Naive thymus-derived CD4-positive, alpha-beta T cell (primary cell): ENCODE data around the gene LDAH. TPM values are rescaled to one million over a fixed set of nuclear protein-coding genes. Genes with fewer than 3 reads are reported as not detected.

Source experiments
- ATAC-seq: fragments of 150-1000 bp; cut with Tn5 transposase; 2 replicates; pipeline ENCODE4 v1.10.0; 2021; ENCODE audit warnings: mild to moderate bottlenecking, moderate library complexity
- CTCF ChIA-PET: fragments of 350-600 bp; sonication (Branson Sonifier 250); formaldehyde crosslinking; loops from one replicate; lab custom pipeline; 2021; ENCODE audit warnings: antibody characterized with exemption; lab: Charles Lee
- POLR2A ChIA-PET: fragments of 350-600 bp; sonication (Branson Sonifier 250); formaldehyde crosslinking; loops from one replicate; lab custom pipeline; 2021; ENCODE audit warnings: antibody characterized with exemption, inconsistent platforms; lab: Charles Lee
- DNase-seq, 9 donors: peaks; one replicate each; pipeline versions ENCODE4 v3.0.0 to v3.0.0-alpha.2; 2020 to 2022; ENCODE audit warnings: mixed read lengths in 1 of 9
- H3K27ac ChIP-seq: one replicate; pipeline ENCODE4 v1.7.0; 2013; ENCODE audit warnings: mild to moderate bottlenecking, low read depth, low read length, moderate library complexity
- H3K27me3 ChIP-seq, 2 donors: one replicate each; pipeline ENCODE4 v1.7.0; 2013; ENCODE audit warnings: low read length in 2 of 2, mild to moderate bottlenecking in 2 of 2, moderate library complexity in 2 of 2; ENCODE audit not compliant: control insufficient read depth in 2 of 2, insufficient read depth in 2 of 2
- H3K36me3 ChIP-seq, 3 experiments: 1 replicate in 2 of 3; 2 replicates in 1 of 3; pipeline ENCODE4 v1.7.0; 2013; ENCODE audit warnings: low read length in 3 of 3, mild to moderate bottlenecking in 3 of 3, moderate library complexity in 1 of 3; ENCODE audit not compliant: insufficient read depth in 3 of 3, control insufficient read depth in 2 of 3
- H3K4me1 ChIP-seq, 2 donors: one replicate each; pipeline ENCODE4 v1.7.0; 2013; ENCODE audit warnings: low read length in 2 of 2, mild to moderate bottlenecking in 2 of 2, moderate library complexity in 1 of 2; ENCODE audit not compliant: control insufficient read depth in 2 of 2, insufficient read depth in 2 of 2
- H3K4me3 ChIP-seq: 2 replicates; pipeline ENCODE4 v1.7.0; 2013; ENCODE audit warnings: mild to moderate bottlenecking, low read length
- H3K9me3 ChIP-seq, 3 experiments: 1 replicate in 2 of 3; 2 replicates in 1 of 3; pipeline ENCODE4 v1.7.0; 2013; ENCODE audit warnings: low read length in 3 of 3; ENCODE audit not compliant: control insufficient read depth in 2 of 3
- H3K27ac Mint-ChIP-seq, 9 donors: one replicate each; pipeline ENCODE4 v1.8.0; 2020 to 2022; ENCODE audit warnings: mixed read lengths in 9 of 9, mild to moderate bottlenecking in 8 of 9, moderate library complexity in 5 of 9, inconsistent platforms in 2 of 9
- H3K27me3 Mint-ChIP-seq, 5 donors: one replicate each; pipeline ENCODE4 v1.8.0; 2021 to 2022; ENCODE audit warnings: mixed read lengths in 5 of 5, mild to moderate bottlenecking in 1 of 5
- H3K36me3 Mint-ChIP-seq, 5 donors: one replicate each; pipeline ENCODE4 v1.8.0; 2020 to 2022; ENCODE audit warnings: mixed read lengths in 5 of 5, mild to moderate bottlenecking in 3 of 5, inconsistent platforms in 1 of 5
- H3K4me1 Mint-ChIP-seq, 7 donors: one replicate each; pipeline ENCODE4 v1.8.0; 2020 to 2022; ENCODE audit warnings: mixed read lengths in 7 of 7, mild to moderate bottlenecking in 3 of 7, inconsistent platforms in 1 of 7
- H3K4me3 Mint-ChIP-seq, 10 donors: one replicate each; pipeline ENCODE4 v1.8.0; 2020 to 2022; ENCODE audit warnings: mild to moderate bottlenecking in 10 of 10, mixed read lengths in 10 of 10, moderate library complexity in 6 of 10, inconsistent platforms in 2 of 10
- H3K9me3 Mint-ChIP-seq, 11 donors: one replicate each; pipeline ENCODE4 v1.8.0; 2020 to 2022; ENCODE audit warnings: mixed read lengths in 11 of 11, mild to moderate bottlenecking in 4 of 11, inconsistent platforms in 1 of 11, moderate library complexity in 1 of 11
- intact Hi-C, 2 donors: fragments of 100-400 bp; cut with micrococcal nuclease; formaldehyde crosslinking; loops; one replicate each; pipeline ENCODE4 v1.15.1; 2023
- polyA plus RNA-seq, 2 donors: library from polyadenylated mRNA; unstranded; fragments of 300-500 nt; fragmentation: Illumina TruSeq; gene quantifications; one replicate each; pipeline ENCODE4 v1.2.3, GENCODE V29; 2021
- total RNA-seq, 6 experiments: library from RNA in 5 of 6; stranded (reverse) in 5 of 6; gene quantifications; 1 replicate in 5 of 6; 2 replicates in 1 of 6; pipeline ENCODE4 v1.2.3 and lab custom pipeline; 2021 to 2026

The LDAH gene
- total and polyA plus RNA-seq, 7 experiments from 2014 or later: 8.6 to 29.8 (median 15.8) TPM

DNA sequence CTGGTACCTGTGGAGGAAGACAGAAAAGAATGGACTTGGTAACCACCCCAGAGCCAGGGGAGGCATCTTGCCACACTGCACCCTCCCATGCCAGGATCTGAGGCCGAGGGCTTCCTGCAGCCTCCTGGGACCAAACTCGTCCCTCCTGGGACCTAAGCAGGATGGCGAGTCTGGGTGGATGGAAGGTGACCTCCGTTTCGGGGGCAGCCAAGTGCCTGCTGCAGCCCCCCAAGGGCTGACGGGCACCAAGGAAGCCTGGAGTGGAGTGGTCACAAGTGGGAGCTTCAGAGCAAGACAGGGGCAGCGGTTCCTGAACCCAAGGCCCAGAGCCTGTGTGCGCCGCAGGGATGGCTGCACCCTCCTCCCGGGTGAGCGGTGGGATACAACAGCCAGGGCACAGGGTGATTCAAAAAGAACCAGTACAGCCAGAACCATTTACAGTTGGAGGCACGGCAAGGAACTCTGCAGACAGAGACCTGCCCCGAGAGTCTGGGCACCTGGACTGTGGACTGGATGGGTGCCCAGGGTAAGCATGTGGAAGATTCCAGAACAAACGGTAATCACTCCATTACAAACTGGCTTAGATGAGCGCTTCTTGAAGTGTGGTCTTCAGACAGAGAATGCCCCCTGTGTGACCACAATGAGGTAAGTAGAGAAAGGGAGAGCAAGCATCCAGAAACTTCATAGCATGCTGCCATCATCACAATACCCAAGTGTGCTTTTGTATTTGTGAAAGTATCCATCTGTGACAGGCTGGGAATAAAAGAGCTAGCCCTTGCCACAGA is 184.1 kb downstream of the LDAH start:
- intact Hi-C loops: no loop called here
- POLR2A ChIA-PET: no interaction called here
- peaks cover 0 to 17% (median 7%) of the 10 kb centered on the region in 7 donors for H3K4me1 Mint-ChIP-seq
- H3K36me3 Mint-ChIP-seq: peaks cover 4 to 56% (median 11%) of the 10 kb centered on the region in 5 donors
- H3K4me1 ChIP-seq: no peaks in the 10 kb centered on the region
- H3K27ac Mint-ChIP-seq: no peak overlapping the region
- no peaks in the 10 kb centered on the region for H3K27me3 Mint-ChIP-seq
- DNase-seq (no peak), ATAC-seq (no peak)
- H3K4me3 Mint-ChIP-seq: peak overlapping the region in 1 of 10 donors; percentile 30
- H3K27me3 ChIP-seq: no peaks in the 10 kb centered on the region
- CTCF ChIA-PET: no interaction called here
- no peaks in the 10 kb centered on the region for H3K9me3 Mint-ChIP-seq
- H3K4me3 ChIP-seq: no peak overlapping the region
- H3K36me3 ChIP-seq: peaks cover 0 to 52% (median 0%) of the 10 kb centered on the region in 3 experiments
- no peak overlapping the region for H3K27ac ChIP-seq
- H3K9me3 ChIP-seq: no peaks in the 10 kb centered on the region

DNA sequence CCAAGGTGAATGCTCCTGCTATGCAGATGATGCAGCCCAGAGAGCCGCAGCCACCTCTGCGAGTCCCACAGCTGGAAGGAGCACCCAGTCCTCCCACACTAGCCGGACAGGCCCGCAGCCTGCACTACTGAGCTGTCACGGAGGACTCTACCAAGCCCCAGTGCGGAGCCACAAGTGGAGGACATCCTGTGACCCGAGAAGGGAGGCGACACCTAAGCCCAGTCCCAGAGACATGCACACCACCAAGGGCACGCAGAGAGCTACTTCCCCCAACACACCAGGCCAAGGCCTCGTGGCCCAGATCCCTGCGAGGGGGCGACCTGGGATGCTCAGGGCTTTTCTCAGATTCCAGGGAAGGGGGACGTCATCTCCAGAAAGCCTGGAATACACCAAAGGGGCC is 184.9 kb downstream of the LDAH start:
- no peak for ATAC-seq
- H3K4me3 Mint-ChIP-seq: no peak overlapping the region
- no peak overlapping the region for H3K27ac Mint-ChIP-seq
- no peak overlapping the region for H3K4me3 ChIP-seq
- H3K27me3 ChIP-seq: no peaks in the 10 kb centered on the region
- intact Hi-C loops: no loop called here
- no peak for DNase-seq
- H3K27me3 Mint-ChIP-seq: no peaks in the 10 kb centered on the region
- CTCF ChIA-PET: no interaction called here
- H3K36me3 Mint-ChIP-seq: peaks cover 2 to 53% (median 11%) of the 10 kb centered on the region in 5 donors
- no peaks in the 10 kb centered on the region for H3K9me3 Mint-ChIP-seq
- H3K27ac ChIP-seq: no peak overlapping the region
- H3K36me3 ChIP-seq: peaks cover 0 to 51% (median 0%) of the 10 kb centered on the region in 3 experiments
- no peaks in the 10 kb centered on the region for H3K4me1 ChIP-seq
- peaks cover 0 to 14% (median 3%) of the 10 kb centered on the region in 7 donors for H3K4me1 Mint-ChIP-seq
- no peaks in the 10 kb centered on the region for H3K9me3 ChIP-seq
- POLR2A ChIA-PET: no interaction called here

DNA sequence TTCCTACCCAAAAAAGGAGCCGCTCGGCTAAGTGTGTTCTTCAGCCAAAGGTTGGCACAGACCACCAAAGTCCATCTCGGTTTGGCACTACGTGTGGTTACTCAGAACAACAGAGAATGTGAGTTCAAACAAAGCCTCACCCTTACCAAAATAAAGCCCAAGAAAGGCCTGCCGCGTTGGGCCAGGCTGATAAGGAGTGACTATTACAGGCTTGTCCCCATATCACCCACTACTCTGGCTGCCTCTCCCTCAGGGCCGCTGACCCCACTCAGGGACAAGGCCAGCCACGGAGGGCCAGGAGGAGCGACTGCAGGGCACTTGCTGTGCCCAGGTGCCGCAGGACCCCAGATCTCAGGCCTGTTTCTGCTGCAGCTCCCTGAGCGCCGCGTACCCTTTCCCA is 185.8 kb downstream of the LDAH start:
- ChIA-PET POLR2A (no interaction called here), CTCF (no interaction called here)
- H3K9me3 ChIP-seq: no peaks in the 10 kb centered on the region
- H3K27ac Mint-ChIP-seq: peak overlapping the region in 1 of 9 donors; percentile 65
- peaks cover 2 to 53% (median 11%) of the 10 kb centered on the region in 5 donors for H3K36me3 Mint-ChIP-seq
- no peak overlapping the region for H3K4me3 ChIP-seq
- H3K4me1 Mint-ChIP-seq: peaks cover 0 to 12% (median 0%) of the 10 kb centered on the region in 7 donors
- H3K27me3 Mint-ChIP-seq: no peaks in the 10 kb centered on the region
- intact Hi-C loops: no loop called here
- H3K27me3 ChIP-seq: no peaks in the 10 kb centered on the region
- no peaks in the 10 kb centered on the region for H3K4me1 ChIP-seq
- H3K27ac ChIP-seq: no peak overlapping the region
- H3K4me3 Mint-ChIP-seq: no peak overlapping the region
- ATAC-seq (no peak), DNase-seq (no peak)
- H3K36me3 ChIP-seq: peaks cover 0 to 56% (median 0%) of the 10 kb centered on the region in 3 experiments
- H3K9me3 Mint-ChIP-seq: no peaks in the 10 kb centered on the region

DNA sequence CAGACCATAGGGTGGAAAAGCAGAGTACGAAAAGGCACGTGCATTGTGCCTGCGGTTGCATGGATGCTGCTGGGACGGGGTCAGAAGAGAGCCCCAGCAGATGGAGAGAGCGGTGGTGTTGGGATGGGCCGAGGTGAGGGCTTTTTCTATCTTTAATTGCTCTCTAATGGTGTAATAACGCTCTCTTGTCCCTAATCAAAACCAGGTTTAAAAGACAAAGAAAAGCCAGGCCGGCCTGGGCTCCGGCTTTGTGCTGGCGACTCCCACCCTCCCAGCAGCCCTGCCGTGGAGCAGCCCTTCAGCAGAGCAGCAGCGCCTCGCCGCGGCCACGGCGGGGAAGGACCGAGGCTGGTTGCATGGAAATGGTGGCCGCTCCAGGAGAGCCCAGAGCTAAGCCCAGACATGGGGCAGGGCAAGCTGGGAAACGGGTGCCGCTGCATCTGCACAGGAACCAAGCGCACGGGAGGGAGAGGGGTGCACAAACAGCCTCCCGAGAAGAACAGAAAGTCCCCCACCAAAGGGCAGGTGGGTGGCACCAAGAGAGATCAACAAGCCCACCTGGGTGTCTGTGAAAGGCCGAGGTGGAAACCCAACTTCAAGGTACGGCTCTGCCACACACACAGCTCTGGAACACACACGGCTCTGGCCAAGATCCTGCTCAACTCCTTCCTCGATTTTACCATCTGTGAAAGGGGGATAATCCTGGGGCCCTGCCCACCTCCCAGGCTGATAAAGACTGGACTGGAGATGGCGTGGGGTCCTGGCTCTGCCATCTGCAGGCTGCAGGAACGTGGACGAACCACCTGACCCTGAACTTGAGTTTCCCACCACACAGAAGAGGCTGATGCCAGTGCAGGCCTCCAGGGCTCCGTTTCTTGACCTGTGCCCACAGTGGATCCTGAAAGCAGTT is 187.0 kb downstream of the LDAH start:
- ATAC-seq (peak; percentile 82), DNase-seq (peak in 7 of 9 donors; percentile 11 to 58 (median 18))
- ChIA-PET CTCF (no interaction called here), POLR2A (no interaction called here)
- Histone ChIP-seq H3K9me3 (no peaks in the 10 kb centered on the region), H3K4me3 (no peak overlapping the region), H3K27ac (no peak overlapping the region), H3K27me3 (no peaks in the 10 kb centered on the region), H3K4me1 (no peaks in the 10 kb centered on the region), H3K36me3 (peaks cover 0 to 49% (median 0%) of the 10 kb centered on the region in 3 experiments)
- peaks cover 2 to 44% (median 11%) of the 10 kb centered on the region in 5 donors for H3K36me3 Mint-ChIP-seq
- H3K27me3 Mint-ChIP-seq: no peaks in the 10 kb centered on the region
- H3K4me1 Mint-ChIP-seq: peaks cover 0 to 12% (median 0%) of the 10 kb centered on the region in 7 donors
- H3K4me3 Mint-ChIP-seq: no peak overlapping the region
- no peaks in the 10 kb centered on the region for H3K9me3 Mint-ChIP-seq
- H3K27ac Mint-ChIP-seq: peak overlapping the region in 2 of 9 donors; percentile 4 to 10
- intact Hi-C loops: no loop called here

DNA sequence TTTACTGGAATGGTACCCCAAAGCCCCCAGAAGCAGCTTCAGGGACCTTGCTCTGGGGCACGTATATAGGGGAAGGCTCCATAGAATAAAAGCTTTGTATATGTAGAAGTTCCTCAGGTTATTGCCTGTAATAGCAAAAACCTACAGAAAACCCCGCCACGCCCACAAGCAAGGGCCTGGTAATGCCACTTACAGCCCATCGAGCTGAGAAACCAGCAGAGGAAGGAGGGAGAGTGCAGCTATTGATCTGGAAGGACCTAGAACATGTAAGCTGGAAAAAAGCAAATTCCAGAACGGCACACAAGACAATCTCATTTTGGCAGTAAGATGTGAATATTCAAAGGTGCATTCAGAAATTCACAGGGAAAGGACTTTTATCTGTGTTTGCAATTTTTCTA is 187.8 kb downstream of the LDAH start:
- Histone ChIP-seq H3K9me3 (no peaks in the 10 kb centered on the region), H3K27me3 (no peaks in the 10 kb centered on the region), H3K4me3 (no peak overlapping the region), H3K4me1 (no peaks in the 10 kb centered on the region), H3K27ac (no peak overlapping the region), H3K36me3 (peaks cover 0 to 46% (median 0%) of the 10 kb centered on the region in 3 experiments)
- no peak overlapping the region for H3K4me3 Mint-ChIP-seq
- POLR2A ChIA-PET: no interaction called here
- peaks cover 2 to 46% (median 11%) of the 10 kb centered on the region in 5 donors for H3K36me3 Mint-ChIP-seq
- H3K9me3 Mint-ChIP-seq: no peaks in the 10 kb centered on the region
- CTCF ChIA-PET: no interaction called here
- DNase-seq: no peak
- intact Hi-C loops: no loop called here
- H3K27me3 Mint-ChIP-seq: no peaks in the 10 kb centered on the region
- no peak for ATAC-seq
- H3K4me1 Mint-ChIP-seq: peaks cover 0 to 12% (median 0%) of the 10 kb centered on the region in 7 donors
- H3K27ac Mint-ChIP-seq: peak overlapping the region in 1 of 9 donors; percentile 4

DNA sequence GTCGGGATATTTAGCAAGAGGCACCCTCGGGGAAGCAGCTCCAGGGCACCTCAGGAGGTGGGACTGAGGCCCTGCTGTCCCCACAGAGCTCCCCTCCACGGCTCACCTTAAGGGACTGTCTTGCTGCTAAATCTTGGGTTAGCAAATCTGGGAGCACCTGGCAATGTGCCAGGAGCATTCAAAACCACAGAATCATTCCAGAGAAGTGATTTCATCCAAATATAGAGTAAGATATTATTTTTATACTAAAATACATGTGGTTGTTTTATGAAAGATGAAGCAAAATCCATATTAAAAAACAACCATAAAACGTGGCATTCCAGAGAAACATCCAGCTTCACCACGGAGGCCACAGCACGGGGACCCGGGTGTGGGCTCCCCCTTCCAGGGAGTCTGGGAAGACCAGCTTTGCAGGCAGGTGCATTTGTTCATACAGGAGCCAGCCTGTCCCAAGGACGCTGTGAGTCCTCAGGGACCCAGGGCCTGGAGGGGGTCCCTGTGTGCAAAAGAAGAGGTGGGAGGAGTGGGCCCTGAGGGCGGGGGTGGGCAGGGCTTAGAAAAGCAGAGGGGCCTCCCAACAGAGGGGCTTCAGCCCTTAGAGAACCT is 188.3 kb downstream of the LDAH start:
- ATAC-seq (no peak), DNase-seq (no peak)
- Histone ChIP-seq H3K27ac (no peak overlapping the region), H3K27me3 (no peaks in the 10 kb centered on the region), H3K9me3 (no peaks in the 10 kb centered on the region), H3K4me1 (no peaks in the 10 kb centered on the region), H3K36me3 (peaks cover 0 to 43% (median 0%) of the 10 kb centered on the region in 3 experiments), H3K4me3 (no peak overlapping the region)
- Mint-ChIP-seq H3K4me1 (peaks cover 0 to 12% (median 0%) of the 10 kb centered on the region in 7 donors), H3K27me3 (no peaks in the 10 kb centered on the region), H3K27ac (no peak overlapping the region), H3K9me3 (no peaks in the 10 kb centered on the region), H3K4me3 (no peak overlapping the region), H3K36me3 (peaks cover 2 to 47% (median 9%) of the 10 kb centered on the region in 5 donors)
- CTCF ChIA-PET: no interaction called here
- POLR2A ChIA-PET: no interaction called here
- intact Hi-C loops: no loop called here
